Measurements from ENCODE around the gene PHOSPHO2.

PHOSPHO2 gene

GRCh38 chr2:169672406-169672805, 21.9 kb upstream of the PHOSPHO2 start:
- no peak overlapping the region for H3K4me3 ChIP-seq (ENCODE audit: low read depth, low read length)
- H3K36me3 ChIP-seq (ENCODE audit: control insufficient read depth, insufficient read depth, low read length): no peaks in the 10 kb centered on the region
- TF ChIP-seq CTCF (IDR thresholded peaks at IDR 0.05): no peak
- no peaks in the 10 kb centered on the region for H3K9me3 ChIP-seq (ENCODE audit: control insufficient read depth, low read length)
- no peaks in the 10 kb centered on the region for H3K79me2 ChIP-seq
- H3K27me3 ChIP-seq (ENCODE audit: control insufficient read depth, insufficient read depth, low read length): no peaks in the 10 kb centered on the region
- no peak overlapping the region for H3K9ac ChIP-seq
- H3K4me1 ChIP-seq: no peaks in the 10 kb centered on the region
- no peak overlapping the region for H3K27ac ChIP-seq
- H2AFZ ChIP-seq: no peak overlapping the region
- no peak overlapping the region for H3K4me2 ChIP-seq (ENCODE audit: low read length)

- no peak overlapping the region for H2AFZ ChIP-seq
- H3K9me3 ChIP-seq (ENCODE audit: control insufficient read depth, low read length): no peaks in the 10 kb centered on the region
Measured at GRCh38 chr2:169673106-169673505, 21.2 kb upstream of the PHOSPHO2 start.

GRCh38 chr2:169673921-169674320, 20.3 kb upstream of the PHOSPHO2 start:
- Histone ChIP-seq H3K79me2 (no peaks in the 10 kb centered on the region), H3K9ac (no peak overlapping the region), H3K4me3 (ENCODE audit: low read depth, low read length) (no peak overlapping the region), H2AFZ (no peak overlapping the region), H3K36me3 (ENCODE audit: control insufficient read depth, insufficient read depth, low read length) (no peaks in the 10 kb centered on the region), H3K4me2 (ENCODE audit: low read length) (no peak overlapping the region), H3K27ac (no peak overlapping the region), H3K27me3 (ENCODE audit: control insufficient read depth, insufficient read depth, low read length) (no peaks in the 10 kb centered on the region), H3K4me1 (no peaks in the 10 kb centered on the region), H3K9me3 (ENCODE audit: control insufficient read depth, low read length) (no peaks in the 10 kb centered on the region)
- TF ChIP-seq CTCF (IDR thresholded peaks at IDR 0.05): no peak

More at GRCh38 chr2:169673106-169673505, 21.2 kb upstream of the PHOSPHO2 start:
- Histone ChIP-seq H3K4me1 (no peaks in the 10 kb centered on the region), H3K27me3 (ENCODE audit: control insufficient read depth, insufficient read depth, low read length) (no peaks in the 10 kb centered on the region), H3K9ac (no peak overlapping the region), H3K79me2 (no peaks in the 10 kb centered on the region), H3K4me2 (ENCODE audit: low read length) (no peak overlapping the region), H3K4me3 (ENCODE audit: low read depth, low read length) (no peak overlapping the region), H3K27ac (no peak overlapping the region), H3K36me3 (ENCODE audit: control insufficient read depth, insufficient read depth, low read length) (no peaks in the 10 kb centered on the region)
- TF ChIP-seq CTCF (IDR thresholded peaks at IDR 0.05): no peak

- no peak for TF ChIP-seq CTCF (IDR thresholded peaks at IDR 0.05)
- Histone ChIP-seq H3K4me1 (no peaks in the 10 kb centered on the region), H3K4me2 (ENCODE audit: low read length) (no peak overlapping the region), H3K9me3 (ENCODE audit: control insufficient read depth, low read length) (no peaks in the 10 kb centered on the region), H2AFZ (no peak overlapping the region), H3K36me3 (ENCODE audit: control insufficient read depth, insufficient read depth, low read length) (no peaks in the 10 kb centered on the region), H3K79me2 (no peaks in the 10 kb centered on the region), H3K4me3 (ENCODE audit: low read depth, low read length) (no peak overlapping the region), H3K27me3 (ENCODE audit: control insufficient read depth, insufficient read depth, low read length) (no peaks in the 10 kb centered on the region), H3K9ac (no peak overlapping the region), H3K27ac (no peak overlapping the region)
Measured at GRCh38 chr2:169676357-169676756, 17.9 kb upstream of the PHOSPHO2 start.

GRCh38 chr2:169676850-169677249, 17.4 kb upstream of the PHOSPHO2 start:
- Histone ChIP-seq H3K27me3 (ENCODE audit: control insufficient read depth, insufficient read depth, low read length) (no peaks in the 10 kb centered on the region), H2AFZ (no peak overlapping the region), H3K4me2 (ENCODE audit: low read length) (no peak overlapping the region), H3K4me1 (no peaks in the 10 kb centered on the region), H3K9ac (no peak overlapping the region), H3K27ac (no peak overlapping the region), H3K79me2 (no peaks in the 10 kb centered on the region), H3K4me3 (ENCODE audit: low read depth, low read length) (no peak overlapping the region), H3K36me3 (ENCODE audit: control insufficient read depth, insufficient read depth, low read length) (no peaks in the 10 kb centered on the region), H3K9me3 (ENCODE audit: control insufficient read depth, low read length) (no peaks in the 10 kb centered on the region)
- no peak for TF ChIP-seq CTCF (IDR thresholded peaks at IDR 0.05)

Measured in parathyroid adenoma (tissue), 2 donors.